ENCODE results near the gene COL4A2.

- no peak for TF ChIP-seq NPAS2 (CRISPR knock-in tag; IDR thresholded peaks at IDR 0.05; ENCODE audit: borderline replicate concordance)
- no peak for TF ChIP-seq POLR2A (IDR thresholded peaks at IDR 0.05; ENCODE audit: low read length)
- TF ChIP-seq PBX3 (IDR thresholded peaks at IDR 0.05), result no peak
- TF ChIP-seq SMC3 (IDR thresholded peaks at IDR 0.05), result no peak
- TF ChIP-seq POLR2AphosphoS2 (conservative IDR thresholded peaks at IDR 0.05; ENCODE audit: low read length), result no peak
Observed at GRCh38 chr13:110420626-110421025, 113.5 kb downstream of the COL4A2 start.
